ENCODE data around the gene SERPINA1.
A peak's percentile ranks its signal among the peaks of the same experiment; 100 is the strongest.

SERPINA1 gene

DNA sequence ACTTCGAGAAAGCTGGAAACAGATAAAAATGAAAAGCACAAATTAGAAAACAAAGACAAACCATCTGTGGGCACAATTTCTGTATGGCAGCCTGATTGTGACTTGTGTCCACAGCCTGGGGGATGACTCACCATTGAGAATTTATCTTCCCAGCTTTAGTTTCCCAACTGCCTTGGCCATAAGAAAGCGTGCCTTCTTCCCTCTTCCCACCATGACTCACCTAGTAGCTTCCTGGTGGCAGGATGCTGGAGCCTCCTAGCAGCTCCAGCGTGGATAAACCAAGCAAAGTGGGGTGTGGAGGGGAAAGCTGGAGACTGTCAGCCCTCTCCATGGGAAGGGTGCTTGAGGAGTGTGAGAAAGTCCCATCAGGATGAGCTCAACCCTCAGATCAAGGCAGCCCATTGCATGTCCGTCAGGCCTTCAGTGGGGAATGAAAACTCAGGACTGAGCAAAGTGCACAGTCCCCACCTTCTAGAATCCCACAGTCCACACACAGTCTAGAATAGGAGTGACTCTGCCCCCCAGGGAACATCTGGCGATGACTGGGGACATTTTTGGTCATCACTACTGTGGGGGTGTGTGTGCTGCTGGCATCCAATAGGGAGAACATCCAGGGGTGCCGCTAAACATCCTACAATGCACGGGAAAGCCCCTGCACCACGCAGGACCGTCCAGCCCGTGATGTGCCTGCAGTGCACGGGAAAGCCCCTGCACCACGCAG, 42.9 kb downstream of the SERPINA1 start:
- DNase-seq: peak; percentile 77 to 82 (median 80)

DNA sequence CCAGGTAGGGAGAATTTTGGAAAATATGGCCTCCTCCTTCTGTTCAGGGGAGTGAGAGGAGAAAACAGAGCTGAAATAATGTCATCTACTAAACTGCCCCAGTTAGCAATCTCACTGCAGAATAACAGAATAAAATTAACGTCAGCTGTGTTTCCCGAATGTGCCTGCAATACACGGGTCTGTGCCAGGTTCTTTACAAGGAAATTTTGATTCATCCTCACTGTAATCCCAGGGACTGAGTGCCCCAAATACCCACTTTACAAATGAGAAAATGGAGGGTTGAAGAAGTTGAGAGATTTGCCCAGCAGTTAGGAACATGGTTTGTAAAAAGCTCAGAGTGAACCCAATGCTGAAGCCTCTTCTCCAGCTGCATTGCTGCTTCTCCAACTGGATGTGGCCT, 44.0 kb downstream of the SERPINA1 start:
- no peak for DNase-seq

DNA sequence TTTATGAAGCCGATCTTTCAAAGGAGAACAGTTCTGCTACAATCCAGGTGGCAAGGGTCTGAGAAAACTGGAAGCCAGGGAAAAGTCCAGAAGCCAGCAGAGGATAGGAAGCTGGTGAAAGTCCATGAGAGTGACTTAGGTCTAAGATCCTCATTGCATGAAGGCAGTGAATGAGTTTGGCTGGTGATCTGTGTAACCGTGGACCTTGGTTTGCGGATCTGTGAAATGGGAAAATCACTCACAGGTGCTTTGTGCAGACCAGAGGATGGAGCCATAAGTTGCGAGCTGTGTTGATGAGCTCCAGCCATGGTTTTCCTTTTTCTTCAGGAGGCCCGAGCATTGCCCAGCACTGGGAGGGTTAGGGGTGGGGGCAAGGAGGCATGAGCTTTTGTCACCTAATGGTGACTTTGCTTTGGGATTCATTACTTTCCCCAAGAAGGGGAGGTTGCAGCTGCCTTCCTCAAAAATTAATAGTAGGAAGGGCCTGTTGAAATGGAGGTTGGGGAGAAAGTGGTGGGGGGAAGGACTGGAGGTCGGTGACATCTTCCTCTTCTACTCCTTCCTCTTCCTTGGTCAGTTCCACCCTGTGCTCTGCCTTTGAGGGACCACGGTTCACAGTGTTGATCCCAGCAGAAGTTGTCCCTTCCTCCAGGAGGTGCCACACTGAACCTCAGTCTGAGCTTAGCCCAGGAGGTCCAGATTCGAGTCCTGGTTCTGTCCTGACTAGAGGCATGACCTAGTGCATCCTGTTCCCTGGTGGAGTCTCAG, 45.0 kb downstream of the SERPINA1 start:
- peak in 1 of 3 donors; percentile 29 for DNase-seq

DNA sequence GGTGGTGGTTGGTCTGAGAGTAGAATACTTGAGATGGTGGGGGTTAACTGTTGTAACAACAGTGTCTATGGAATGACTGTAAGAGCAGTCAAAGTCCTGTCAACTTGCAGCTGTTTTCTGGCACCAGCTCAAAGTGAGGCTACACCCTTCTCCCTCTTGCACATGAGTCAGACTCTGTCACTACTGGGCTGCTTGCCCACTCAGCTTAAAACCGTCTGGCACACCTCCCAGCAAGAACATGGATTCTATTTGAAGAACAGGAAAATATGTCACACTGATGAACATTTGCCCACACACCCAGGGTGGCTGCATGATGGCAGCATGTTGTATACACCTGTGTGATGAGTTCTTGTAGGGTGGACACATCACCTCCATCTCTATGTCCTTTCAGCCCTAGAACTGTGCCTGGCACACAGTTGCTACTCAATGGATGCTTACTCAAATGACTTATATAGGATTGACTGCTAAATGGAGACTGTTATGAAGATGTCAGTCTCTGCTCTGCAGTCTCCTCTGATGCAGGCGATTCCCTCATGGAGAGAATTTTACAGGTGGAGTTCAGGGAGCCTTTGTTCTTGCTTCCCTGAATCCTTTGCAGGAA, 46.0 kb downstream of the SERPINA1 start:
- peak; percentile 83 to 91 (median 84) for DNase-seq

DNA sequence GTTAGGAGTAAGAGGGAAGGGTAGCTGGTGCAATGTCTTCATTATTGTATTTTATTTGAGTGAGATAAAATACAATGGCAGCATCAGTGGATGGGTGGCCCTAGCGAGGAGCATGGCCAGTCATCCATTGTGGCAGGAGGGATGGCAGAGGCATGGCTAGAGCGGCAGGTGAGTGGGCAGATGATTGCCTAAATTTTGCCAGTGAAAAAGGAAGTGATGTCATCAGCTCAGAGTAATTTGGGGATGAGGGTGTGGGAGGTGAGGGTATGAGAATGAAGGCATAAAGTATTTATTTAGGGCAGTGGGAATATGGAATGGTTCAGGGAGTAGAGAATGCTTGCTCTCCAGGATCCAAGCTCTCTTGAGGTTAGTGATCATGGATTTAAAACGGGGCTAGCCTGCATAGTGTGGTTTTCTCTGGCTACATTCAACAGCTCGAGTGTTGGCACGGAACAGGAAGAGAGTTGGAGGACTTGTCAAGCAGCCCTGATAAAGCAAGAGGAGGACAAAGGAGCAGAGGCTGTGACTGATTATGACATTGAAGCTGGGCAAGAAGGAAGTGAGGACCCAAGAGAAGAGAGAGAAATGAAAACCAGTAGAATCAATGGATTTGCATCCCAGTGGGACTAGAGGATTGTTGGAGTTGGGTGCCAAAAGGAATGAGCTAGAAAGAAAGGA, 46.6 kb downstream of the SERPINA1 start:
- peak; percentile 65 to 74 (median 67) for DNase-seq

DNA sequence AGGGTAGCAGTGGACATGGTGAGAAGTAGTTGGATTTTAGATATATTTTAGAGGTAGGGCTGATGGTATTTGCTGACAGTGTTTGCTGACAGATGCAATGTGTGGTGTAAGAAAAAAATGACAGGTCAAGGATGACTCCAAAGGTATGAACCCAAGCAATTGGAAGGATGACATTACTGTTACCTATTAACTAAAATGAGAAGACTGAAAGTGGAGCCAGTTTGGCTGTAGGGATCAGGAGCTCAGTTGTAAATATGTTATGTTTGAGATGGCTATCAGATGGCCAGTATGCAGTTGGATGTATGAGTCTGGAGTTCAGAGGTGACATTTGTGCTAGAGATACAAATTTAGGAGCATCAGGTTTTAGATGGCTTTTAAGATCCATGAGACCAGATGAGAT, 47.9 kb downstream of the SERPINA1 start:
- no peak for DNase-seq

DNA sequence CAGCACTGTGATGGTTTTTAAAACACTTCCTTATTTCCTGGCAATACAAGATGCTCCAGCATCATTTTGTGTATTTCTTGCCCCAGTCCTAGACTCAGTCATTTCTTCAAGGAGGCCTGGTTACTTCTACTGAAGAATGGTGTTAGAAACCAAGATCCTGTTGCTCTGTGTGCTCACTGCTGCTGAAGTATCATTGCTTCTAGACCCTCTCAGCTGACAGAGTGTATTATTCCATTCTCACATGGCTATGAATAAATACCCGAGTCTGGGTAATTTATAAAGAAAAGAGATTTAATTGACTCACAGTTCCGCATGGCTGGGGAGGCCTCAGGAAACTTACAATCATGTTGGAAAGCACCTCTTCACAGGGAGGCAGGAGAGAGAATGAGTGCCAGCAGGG, 50.4 kb downstream of the SERPINA1 start:
- DNase-seq: peak; percentile 29 to 55 (median 40)

DNA sequence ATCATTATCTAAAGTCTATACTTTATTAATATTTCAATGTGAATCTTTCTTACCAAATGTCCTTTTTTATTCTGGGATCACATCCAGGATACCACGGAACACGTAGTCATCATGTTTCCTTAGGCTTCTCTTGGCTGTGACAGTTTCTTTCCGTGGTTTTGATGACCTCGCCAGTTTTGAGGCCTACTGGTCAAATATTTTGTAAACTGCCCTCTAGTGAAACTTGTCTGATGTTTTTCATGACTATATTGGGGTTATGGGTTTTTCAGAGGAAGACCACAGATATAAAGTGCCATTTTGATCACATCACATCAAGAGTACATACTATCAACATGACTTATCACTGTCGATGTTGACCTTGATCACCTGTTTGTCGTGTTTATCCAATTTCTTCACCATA, 51.1 kb downstream of the SERPINA1 start:
- peak; percentile 50 to 67 (median 57) for DNase-seq

DNA sequence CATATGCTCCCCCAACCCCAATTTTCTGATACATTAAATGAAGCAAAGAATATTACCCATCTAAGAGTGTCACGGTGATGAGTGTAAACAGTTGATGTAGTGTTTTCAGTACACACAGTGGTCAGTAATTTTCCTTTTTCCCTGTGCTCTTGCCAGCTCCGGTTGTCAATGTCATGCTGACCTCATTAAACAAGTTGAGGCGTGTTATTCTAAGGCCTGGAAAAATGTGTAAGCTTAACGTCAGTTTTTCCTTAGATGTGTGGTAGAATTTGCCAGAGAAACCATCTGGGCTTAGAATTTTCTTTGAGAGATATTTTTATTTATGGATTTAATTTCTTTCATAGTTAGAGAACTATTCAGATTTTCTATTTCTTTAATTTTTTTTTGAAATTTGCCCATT, 53.5 kb downstream of the SERPINA1 start:
- DNase-seq: no peak

DNA sequence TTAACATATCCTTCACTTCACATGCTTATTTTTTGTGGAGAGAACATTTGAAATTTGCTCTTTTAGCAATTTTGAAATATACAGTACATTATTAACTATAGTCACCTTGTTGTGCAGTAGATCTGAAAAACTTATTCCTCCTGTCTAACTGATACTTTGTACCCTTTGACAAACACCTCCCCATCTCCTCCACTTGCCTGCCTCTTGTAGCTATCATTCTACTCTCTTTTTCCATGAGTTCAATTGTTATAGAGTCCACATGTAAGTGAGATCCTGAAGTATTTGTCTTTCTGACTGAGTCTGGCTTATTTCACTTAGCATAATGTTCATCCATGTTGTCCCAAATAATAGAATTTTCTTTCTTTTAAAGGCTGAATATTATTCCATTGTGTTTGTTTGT, 55.8 kb downstream of the SERPINA1 start:
- DNase-seq: no peak

DNA sequence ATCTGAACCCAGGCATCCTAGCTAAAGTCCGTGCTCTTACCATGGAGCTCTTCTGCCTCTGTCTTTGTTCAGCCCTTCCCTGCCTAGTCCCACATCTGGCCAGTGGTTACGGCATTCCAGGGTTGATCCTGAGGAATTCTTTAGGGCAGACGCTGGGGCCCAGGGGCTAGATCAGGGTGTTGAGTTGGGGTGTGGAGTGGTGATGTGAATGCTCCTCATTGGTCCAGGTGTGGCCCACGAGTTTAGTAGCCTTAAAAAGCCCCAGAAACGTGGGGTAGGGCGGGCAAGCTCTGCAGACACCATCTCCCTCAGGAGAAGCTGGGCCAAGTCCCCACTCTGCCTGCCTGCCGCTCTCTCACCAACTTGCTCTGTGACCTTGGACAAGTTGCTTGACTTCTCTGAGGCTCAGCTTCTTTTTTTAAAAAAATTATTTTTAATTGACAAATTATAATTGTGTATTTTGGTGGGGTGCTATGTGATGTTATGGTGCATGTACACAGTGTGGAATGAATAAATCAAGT, 56.3 kb downstream of the SERPINA1 start:
- no peak for DNase-seq

DNA sequence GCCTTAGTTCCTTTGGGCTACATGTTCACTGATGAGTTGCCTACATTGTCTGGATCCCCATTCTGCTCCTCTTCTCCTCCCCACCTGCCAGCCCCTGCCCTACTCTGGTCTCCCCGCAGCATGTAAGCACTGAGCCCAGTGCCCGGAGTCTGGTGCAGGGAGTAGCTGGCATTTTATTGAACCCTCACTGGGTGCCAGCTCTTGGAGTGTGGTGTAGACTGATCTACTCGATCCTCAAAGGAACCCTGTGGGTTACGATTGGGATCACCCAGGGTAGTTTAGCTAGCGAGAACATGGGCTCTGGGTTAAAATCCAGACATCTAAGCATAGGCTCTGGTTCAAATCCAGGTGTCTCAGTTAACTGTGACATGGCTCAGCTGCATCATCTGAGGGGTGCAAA, 56.9 kb downstream of the SERPINA1 start:
- DNase-seq: no peak

DNA sequence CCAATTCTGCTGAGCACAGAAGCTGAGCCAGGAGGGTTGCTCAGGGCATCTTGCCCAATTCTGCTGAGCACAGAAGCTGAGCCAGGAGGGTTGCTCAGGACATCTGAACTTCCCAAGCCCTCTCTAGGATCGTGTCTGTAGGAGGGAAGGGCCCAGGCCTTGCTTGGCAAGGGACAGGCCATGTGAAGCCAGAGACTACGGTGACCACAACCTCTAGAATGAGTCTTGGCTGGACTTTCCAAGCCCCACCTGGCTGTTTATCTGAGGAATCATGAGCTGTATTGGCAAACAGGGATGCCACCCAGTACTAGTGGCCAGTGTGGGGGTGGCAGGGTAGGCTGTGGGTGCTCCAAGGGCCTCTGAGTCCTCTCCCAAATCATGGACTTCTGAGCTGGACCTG, 57.5 kb downstream of the SERPINA1 start:
- peak; percentile 22 to 30 (median 22) for DNase-seq

DNA sequence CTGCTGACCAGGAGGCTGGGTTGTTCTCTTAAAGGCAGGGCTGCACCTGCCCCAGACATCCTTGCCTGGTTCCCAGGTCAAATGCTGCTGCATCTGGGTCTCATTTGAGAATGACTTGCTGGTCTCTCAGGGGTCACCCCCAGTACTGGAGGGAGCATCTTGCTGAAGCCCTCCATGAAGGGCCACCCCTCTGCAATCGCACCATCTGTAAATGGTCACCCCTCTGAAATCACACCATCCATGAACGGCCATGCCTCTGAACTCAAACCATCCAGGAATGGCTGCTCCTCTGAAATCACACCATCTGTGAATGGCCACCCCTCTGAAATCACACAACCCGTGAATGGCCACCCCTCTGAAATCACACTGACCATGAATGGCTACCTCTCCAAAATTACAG, 58.0 kb downstream of the SERPINA1 start:
- DNase-seq: no peak

DNA sequence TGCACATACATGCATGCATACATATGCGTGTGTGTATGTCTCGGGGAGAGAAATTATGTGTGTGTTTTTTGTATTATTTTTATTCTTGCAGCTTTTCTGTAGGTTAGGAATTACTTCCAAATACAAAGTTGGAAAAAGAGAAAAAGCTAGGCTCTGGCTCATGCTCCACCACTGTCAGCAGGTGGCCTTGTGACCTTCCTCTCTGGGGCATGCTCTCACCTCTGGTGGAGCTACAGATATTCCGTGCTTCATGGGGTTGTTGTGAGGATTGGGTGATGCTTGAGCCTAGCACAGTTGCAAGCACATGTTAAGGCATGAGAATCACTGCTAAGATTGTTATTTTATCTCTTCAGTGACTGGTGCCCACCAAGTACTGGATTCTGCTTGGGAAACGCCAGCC, 58.5 kb downstream of the SERPINA1 start:
- no peak for DNase-seq

DNA sequence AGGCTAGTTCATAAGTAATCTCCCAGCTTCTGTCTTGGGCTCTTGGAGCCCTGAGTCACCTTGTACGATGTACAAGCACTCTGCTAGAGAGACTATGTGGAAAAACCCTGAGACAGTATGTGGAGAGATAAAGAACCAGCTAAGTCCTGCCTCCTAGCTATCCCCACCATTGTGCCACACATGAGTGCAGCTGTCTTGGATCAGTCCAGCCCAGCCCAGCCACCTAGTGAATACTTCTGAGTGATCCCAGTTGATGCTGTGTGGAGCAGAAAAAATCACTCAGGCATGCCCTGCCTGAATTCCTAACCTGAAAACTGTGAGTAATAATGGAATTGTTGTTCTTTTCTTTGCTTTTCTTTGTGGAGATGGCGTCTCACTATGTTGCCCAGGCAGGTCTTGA, 60.2 kb downstream of the SERPINA1 start:
- DNase-seq: peak in 1 of 3 donors; percentile 40

All from suppressor macrophage treated with lipopolysaccharide for 1 hour (primary cell).